Measurements from ENCODE around the gene WDR59. TPM values are rescaled to one million over a fixed set of nuclear protein-coding genes. Genes with fewer than 3 reads are reported as not detected.

Gene WDR59
- total and polyA plus RNA-seq, 2 of the 4 experiments (the other 2 are of a cell fraction): 29.4 to 44.6 TPM

Other genes with a start within 250 kb of the WDR59 start
- gene FA2H, start 210.3 kb downstream of the WDR59 start, total RNA-seq (2012; rRNA removed): not detected in 2 replicates
- gene FA2H, start 210.3 kb downstream of the WDR59 start, polyA plus RNA-seq (2012; rRNA removed): not detected in 2 replicates
- 8.2 and 9.7 TPM in 2 replicates for gene ZNRF1, start 13.9 kb upstream of the WDR59 start, total RNA-seq (2012; rRNA removed)
- 20.7 and 24.9 TPM in 2 replicates for gene ZNRF1, start 13.9 kb upstream of the WDR59 start, polyA plus RNA-seq (2012; rRNA removed)
- gene LDHD, start 131.7 kb upstream of the WDR59 start, total RNA-seq (2012; rRNA removed): under 0.01 TPM in 1 of 2 replicates, not detected in the other
- 0.23 and 0.26 TPM in 2 replicates for gene LDHD, start 131.7 kb upstream of the WDR59 start, polyA plus RNA-seq (2012; rRNA removed)
- gene ZFP1, start 163.4 kb upstream of the WDR59 start, total RNA-seq (2012; rRNA removed): 16.0 and 16.9 TPM in 2 replicates
- gene ZFP1, start 163.4 kb upstream of the WDR59 start, polyA plus RNA-seq (2012; rRNA removed): 3.7 and 3.8 TPM in 2 replicates
- gene CTRB2, start 222.0 kb upstream of the WDR59 start, total RNA-seq (2012; rRNA removed): not detected in 2 replicates
- not detected in 2 replicates for gene CTRB2, start 222.0 kb upstream of the WDR59 start, polyA plus RNA-seq (2012; rRNA removed)
- not detected in 2 replicates for gene CTRB1, start 233.9 kb upstream of the WDR59 start, total RNA-seq (2012; rRNA removed)
- gene CTRB1, start 233.9 kb upstream of the WDR59 start, polyA plus RNA-seq (2012; rRNA removed): not detected in 2 replicates

Data from IMR-90 (cell line).